ENCODE data around the gene SMYD4. TPM values are rescaled to one million over a fixed set of nuclear protein-coding genes. Genes with fewer than 3 reads are reported as not detected.
A peak's percentile ranks its signal among the peaks of the same experiment; 100 is the strongest.

Gene SMYD4, protein sequence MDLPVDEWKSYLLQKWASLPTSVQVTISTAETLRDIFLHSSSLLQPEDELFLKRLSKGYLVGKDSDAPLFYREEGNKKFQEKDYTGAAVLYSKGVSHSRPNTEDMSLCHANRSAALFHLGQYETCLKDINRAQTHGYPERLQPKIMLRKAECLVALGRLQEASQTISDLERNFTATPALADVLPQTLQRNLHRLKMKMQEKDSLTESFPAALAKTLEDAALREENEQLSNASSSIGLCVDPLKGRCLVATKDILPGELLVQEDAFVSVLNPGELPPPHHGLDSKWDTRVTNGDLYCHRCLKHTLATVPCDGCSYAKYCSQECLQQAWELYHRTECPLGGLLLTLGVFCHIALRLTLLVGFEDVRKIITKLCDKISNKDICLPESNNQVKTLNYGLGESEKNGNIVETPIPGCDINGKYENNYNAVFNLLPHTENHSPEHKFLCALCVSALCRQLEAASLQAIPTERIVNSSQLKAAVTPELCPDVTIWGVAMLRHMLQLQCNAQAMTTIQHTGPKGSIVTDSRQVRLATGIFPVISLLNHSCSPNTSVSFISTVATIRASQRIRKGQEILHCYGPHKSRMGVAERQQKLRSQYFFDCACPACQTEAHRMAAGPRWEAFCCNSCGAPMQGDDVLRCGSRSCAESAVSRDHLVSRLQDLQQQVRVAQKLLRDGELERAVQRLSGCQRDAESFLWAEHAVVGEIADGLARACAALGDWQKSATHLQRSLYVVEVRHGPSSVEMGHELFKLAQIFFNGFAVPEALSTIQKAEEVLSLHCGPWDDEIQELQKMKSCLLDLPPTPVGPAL
- total RNA-seq (ENCODE audit: low replicate concordance), result 18.0 and 22.5 TPM in 2 replicates
- long read RNA-seq, full-length matches to known transcripts, result 13 of 18 reads
- long read RNA-seq, partial matches to known transcripts, result 3 of 18 reads
- long read RNA-seq, other reads (novel, unspliced or antisense), result 2 of 18 reads

- H3K4me3 Mint-ChIP-seq, result peak within 1 kb of the TSS; percentile 96
- peaks cover 24% of the 10 kb centered on the region for H3K4me1 Mint-ChIP-seq (ENCODE audit: unreplicated experiment)
- DNase-seq (ENCODE audit: extremely low spot score, unreplicated experiment), result peak; percentile 91
- no peaks in the 10 kb centered on the region for H3K9me3 Mint-ChIP-seq
- H3K36me3 Mint-ChIP-seq, result peaks cover 21% of the 10 kb centered on the region
- H3K27ac Mint-ChIP-seq, result peak within 1 kb of the TSS; percentile 92
- no peaks in the 10 kb centered on the region for H3K27me3 Mint-ChIP-seq
- TF ChIP-seq, protein P1, sequence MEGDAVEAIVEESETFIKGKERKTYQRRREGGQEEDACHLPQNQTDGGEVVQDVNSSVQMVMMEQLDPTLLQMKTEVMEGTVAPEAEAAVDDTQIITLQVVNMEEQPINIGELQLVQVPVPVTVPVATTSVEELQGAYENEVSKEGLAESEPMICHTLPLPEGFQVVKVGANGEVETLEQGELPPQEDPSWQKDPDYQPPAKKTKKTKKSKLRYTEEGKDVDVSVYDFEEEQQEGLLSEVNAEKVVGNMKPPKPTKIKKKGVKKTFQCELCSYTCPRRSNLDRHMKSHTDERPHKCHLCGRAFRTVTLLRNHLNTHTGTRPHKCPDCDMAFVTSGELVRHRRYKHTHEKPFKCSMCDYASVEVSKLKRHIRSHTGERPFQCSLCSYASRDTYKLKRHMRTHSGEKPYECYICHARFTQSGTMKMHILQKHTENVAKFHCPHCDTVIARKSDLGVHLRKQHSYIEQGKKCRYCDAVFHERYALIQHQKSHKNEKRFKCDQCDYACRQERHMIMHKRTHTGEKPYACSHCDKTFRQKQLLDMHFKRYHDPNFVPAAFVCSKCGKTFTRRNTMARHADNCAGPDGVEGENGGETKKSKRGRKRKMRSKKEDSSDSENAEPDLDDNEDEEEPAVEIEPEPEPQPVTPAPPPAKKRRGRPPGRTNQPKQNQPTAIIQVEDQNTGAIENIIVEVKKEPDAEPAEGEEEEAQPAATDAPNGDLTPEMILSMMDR (conservative IDR thresholded peaks at IDR 0.05), result no peak
Measured at GRCh38 chr17:1829592-1830257, at the start of gene SMYD4, which contains the start of gene RPA1. Gene SMYD4, minus strand, starts transcription at chr17:1829902. Its CDS starts 1,908 bp downstream, at chr17:1827994. Gene RPA1, plus strand, starts transcription at chr17:1830005. Its CDS starts 89 bp downstream, at chr17:1830094.

DNA sequence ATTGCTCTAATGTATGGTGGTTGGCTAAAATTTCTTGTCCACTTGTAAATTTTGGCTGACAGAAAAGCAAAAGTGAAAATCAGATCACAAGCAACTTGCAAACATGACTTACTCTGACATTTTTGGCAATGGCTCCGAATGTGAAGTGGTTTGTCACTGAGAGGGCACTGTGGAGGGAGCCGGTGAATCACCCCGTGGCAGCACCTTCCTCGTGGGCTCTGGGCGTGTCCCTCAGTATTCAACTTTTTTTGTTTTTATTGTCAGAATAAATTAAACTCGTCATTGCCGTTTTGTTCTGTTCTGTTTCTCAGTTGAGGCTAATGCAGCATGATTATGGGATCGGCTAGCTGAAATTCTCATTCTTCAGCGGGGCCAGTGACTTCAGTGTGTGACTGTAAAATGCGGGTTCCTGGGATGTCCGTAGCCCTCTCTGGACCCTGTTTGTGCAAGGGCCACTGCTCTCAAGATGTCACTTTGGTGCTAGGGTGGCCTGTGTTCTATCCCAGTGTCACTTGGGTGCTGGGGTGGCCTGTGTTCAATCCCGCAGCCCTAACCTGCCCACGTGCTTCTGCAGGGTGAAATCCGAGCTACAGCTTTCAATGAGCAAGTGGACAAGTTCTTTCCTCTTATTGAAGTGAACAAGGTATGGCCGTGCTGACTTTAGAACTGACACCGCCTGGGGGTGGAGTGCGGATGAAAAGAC, 48.9 kb upstream of the SMYD4 start:
- H3K4me1 Mint-ChIP-seq (ENCODE audit: unreplicated experiment), result no peaks in the 10 kb centered on the region
- DNase-seq (ENCODE audit: extremely low spot score, unreplicated experiment), result no peak
- H3K9me3 Mint-ChIP-seq, result no peaks in the 10 kb centered on the region
- no peak overlapping the region for H3K27ac Mint-ChIP-seq
- no peak overlapping the region for H3K4me3 Mint-ChIP-seq
- TF ChIP-seq, protein P1 (conservative IDR thresholded peaks at IDR 0.05), result no peak
- no peaks in the 10 kb centered on the region for H3K27me3 Mint-ChIP-seq
- H3K36me3 Mint-ChIP-seq, result peaks cover 16% of the 10 kb centered on the region

GRCh38 chr17:1875597-1875996, 45.9 kb upstream of the SMYD4 start:
- H3K9me3 Mint-ChIP-seq, result no peaks in the 10 kb centered on the region
- H3K27me3 Mint-ChIP-seq, result no peaks in the 10 kb centered on the region
- TF ChIP-seq, protein P1 (conservative IDR thresholded peaks at IDR 0.05), result no peak
- peaks cover 21% of the 10 kb centered on the region for H3K36me3 Mint-ChIP-seq
- H3K4me1 Mint-ChIP-seq (ENCODE audit: unreplicated experiment), result no peaks in the 10 kb centered on the region
- no peak for DNase-seq (ENCODE audit: extremely low spot score, unreplicated experiment)
- no peak overlapping the region for H3K4me3 Mint-ChIP-seq
- H3K27ac Mint-ChIP-seq, result no peak overlapping the region

DNA sequence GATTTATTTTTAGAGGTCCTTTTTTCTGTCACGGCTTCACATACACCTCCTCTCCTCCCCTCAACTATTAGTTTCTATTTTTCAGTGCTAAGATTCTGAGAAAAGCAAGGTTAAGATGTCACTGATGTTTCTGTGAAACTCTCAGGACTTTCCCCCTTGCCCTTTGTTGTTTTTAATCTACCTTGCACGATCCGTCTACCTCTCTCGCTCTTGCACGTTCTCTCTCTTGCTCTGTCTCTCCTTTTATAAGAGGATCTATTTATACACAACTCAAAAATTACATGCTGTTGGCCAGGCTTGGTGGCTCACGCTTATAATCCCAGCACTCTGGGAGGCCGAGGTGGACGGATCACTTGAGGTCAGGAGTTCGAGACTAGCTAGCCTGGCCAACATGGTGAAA, 43.7 kb upstream of the SMYD4 start:
- DNase-seq (ENCODE audit: extremely low spot score, unreplicated experiment), result no peak
- TF ChIP-seq, protein P1 (conservative IDR thresholded peaks at IDR 0.05), result no peak
- Mint-ChIP-seq H3K4me1 (ENCODE audit: unreplicated experiment) (no peaks in the 10 kb centered on the region), H3K9me3 (no peaks in the 10 kb centered on the region), H3K4me3 (no peak overlapping the region), H3K36me3 (peaks cover 15% of the 10 kb centered on the region), H3K27ac (no peak overlapping the region), H3K27me3 (no peaks in the 10 kb centered on the region)

DNA sequence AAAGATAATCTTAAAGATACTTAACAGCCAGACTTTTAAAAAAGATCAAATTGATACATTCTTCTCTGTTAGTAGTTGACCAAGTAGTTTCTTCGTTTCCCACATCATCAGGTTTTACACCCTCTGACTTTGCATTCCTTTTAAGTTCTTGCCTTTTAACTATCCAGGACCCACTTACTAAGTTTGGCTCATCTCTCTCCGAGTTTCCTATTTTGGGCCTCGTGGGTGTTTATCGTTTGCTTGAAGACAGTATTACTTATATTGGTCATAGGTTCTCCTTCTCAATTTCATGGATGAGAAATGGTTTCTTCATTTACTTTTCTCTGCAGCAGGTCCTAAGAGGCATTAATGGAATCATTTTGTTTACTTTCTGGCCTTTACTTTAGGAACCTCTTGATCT, 43.3 kb upstream of the SMYD4 start:
- Mint-ChIP-seq H3K9me3 (no peaks in the 10 kb centered on the region), H3K27ac (no peak overlapping the region), H3K4me1 (ENCODE audit: unreplicated experiment) (no peaks in the 10 kb centered on the region), H3K27me3 (no peaks in the 10 kb centered on the region), H3K36me3 (peaks cover 15% of the 10 kb centered on the region), H3K4me3 (no peak overlapping the region)
- no peak for DNase-seq (ENCODE audit: extremely low spot score, unreplicated experiment)
- TF ChIP-seq, protein P1 (conservative IDR thresholded peaks at IDR 0.05), result no peak
